GM19467 (cell line): ENCODE results near the gene OR2M7.
"Not testable (repeated sequence)": the region's sequence is repeated elsewhere in the genome, so short reads cannot be mapped to it uniquely, and the experiment has no call there.

Experiments
- ATAC-seq: cut with Tn5 transposase; IDR thresholded peaks from one replicate; pipeline ENCODE4 v1.9.1; 2021; ENCODE audit warnings: mild to moderate bottlenecking, moderate library complexity; ENCODE audit not compliant: unreplicated experiment

The OR2M7 gene, protein sequence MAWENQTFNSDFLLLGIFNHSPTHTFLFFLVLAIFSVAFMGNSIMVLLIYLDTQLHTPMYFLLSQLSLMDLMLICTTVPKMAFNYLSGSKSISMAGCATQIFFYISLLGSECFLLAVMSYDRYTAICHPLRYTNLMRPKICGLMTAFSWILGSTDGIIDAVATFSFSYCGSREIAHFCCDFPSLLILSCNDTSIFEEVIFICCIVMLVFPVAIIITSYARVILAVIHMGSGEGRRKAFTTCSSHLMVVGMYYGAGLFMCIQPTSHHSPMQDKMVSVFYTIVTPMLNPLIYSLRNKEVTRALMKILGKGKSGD

DNA sequence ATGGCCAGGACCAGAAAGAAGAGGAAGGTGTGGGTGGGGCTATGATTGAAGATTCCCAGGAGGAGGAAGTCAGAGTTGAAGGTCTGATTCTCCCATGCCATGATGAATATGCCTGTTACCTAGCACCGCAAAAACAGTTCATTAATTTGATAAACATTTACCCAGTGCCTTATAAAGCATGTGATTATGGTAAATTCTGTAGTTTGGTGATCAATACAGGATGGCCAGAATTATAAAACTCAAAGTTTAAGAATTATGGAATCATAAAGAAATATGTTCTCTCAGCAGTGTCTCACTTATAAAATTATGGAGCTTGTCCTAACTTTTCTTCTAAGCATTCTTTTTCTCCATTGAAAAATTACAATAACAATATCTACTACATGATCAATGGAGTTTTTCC, at the start of gene OR2M7:
OR2M7 (minus strand) TSS at position 101 of the 400 bp plus-strand sequence; CDS start at position 101, 0 bp downstream.
- no peak for ATAC-seq

DNA sequence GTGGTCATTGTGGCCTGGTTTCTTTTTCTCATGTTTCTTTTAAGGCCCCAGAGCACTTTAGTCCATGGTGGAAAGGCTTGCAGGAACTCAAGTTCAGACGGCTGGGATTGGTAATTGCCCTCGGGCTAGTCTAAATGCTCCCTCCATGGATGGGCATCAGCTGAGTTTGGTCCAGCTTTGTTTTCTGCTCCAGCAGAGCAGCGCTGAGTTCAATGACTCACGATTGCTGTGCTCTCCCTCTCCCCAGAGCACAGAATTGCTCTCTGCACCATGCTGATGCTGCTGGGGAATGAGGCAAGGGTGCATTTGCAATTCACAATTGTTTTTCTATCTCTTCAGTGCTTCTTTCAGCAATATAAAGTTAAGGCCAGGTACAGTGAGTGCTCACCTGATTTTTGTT, 49.4 kb upstream of the OR2M7 start:
- ATAC-seq = no peak

DNA sequence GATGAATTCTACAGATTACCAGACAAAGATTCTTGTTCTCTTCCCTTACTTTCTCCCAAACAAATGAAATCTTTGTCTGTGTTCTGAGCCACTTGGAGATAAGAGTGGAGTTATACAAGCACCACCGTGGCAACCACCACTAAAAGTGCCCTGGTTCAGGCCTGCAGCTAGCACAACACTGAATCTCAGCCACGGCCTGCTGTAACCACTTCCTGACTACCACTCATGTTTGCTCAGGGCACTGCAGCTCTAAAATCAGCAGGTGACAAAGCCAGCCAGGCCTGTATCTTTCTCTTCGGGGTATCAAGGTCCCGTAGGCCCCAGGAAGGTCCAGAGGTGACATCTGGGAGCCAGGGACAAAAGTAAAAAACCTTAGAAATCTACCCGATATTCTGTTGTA, 48.0 kb upstream of the OR2M7 start:
- no peak for ATAC-seq

DNA sequence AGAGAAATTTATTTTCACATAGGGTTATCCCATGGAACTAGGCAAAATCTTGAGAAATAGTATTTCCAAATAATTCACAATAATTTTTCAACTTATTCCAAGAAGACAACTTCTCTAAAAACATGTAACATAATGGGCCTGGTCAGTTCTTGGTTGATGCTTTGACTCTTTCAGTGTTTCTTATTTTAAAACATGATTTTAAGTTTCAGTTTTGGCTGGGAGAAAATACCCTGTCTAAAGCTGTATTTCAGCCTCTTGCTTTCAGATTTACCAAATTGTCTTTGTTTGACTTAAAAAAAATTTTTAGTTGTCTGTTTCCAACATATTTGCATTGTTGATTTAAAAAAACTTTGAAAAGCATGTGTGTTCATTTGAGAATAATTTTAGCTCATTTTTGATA, 42.2 kb upstream of the OR2M7 start:
- no peak for ATAC-seq

DNA sequence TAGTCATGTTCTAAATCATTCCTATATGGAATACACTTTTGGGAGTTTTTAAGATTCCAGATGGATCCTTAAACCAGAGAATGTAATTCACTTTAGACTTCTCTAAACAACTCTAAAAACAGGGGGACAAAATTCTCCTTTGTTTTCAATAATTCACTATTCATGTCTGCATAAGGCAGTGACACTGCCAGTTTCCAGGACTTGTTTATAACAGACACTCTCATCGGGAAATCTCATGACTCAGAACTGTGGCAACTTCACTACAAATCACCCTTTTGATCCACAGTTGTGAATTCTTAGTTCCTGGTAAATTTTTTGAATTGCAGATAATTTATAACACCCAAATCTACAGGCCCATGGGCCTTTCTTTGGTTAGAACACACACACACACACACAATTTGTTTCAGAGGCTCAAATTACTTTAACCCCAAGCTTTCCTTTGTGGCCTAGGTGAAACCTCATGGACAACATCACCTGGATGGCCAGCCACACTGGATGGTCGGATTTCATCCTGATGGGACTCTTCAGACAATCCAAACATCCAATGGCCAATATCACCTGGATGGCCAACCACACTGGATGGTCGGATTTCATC, 36.9 kb upstream of the OR2M7 start, which contains the start of gene OR2T4:
OR2T4 (plus strand) TSS at position 545 of the 595 bp plus-strand sequence; CDS start at position 545, 0 bp downstream.
- ATAC-seq = no peak

DNA sequence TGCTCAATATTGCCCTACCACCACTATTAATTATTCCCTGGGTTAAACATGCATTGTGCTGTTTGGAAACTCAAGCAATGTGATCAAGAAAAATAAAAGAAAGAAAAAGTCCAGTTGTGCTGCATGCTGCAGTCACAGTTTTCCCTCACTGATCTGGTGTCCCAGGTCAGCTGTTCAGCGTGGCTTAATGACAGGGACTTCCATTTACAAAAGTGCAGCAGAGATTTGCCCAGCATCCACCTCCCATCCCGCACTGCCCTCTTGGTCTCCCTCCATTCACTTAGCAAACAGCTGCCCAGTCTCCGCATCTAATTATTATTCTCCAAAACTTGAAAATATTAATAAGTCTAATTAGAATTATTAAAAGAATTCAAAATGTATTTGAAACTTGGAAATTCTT, 35.0 kb upstream of the OR2M7 start:
- ATAC-seq = no peak

DNA sequence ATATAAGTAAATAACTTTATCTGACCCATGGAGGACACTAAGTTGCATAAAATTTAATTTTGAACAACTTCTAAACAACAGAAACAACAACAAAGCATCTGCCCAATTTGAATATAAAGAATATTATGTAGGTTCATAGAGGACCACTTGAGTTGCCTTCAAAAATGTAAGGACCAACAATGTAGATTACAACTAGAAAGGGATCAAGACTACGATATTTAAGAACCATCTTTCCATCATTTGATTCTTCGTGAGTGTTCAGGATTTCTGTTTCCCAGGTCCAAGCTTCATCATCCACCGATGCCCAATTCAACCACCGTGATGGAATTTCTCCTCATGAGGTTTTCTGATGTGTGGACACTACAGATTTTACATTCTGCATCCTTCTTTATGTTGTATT, 24.1 kb upstream of the OR2M7 start, which contains the start of gene OR14C36:
OR14C36 (plus strand) TSS at position 301 of the 400 bp plus-strand sequence; CDS start at position 301, 0 bp downstream.
- no peak for ATAC-seq

DNA sequence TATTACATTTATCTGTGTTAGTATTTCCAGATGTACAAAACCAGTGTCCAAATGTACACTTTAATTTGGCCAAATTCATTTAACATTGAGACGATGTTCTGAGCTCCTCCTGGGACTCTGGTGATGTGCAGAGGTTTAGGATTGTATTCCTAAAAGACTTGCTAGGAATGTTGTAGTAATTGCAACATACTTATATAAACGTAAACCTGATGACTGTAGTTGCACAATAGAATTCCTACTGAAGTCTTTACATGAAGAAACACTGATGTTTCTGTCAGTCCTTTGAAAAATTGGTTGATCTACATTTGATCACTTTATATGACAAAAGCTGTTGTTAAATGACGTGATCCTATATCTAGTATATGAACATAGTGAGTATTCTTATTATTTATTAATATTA, 19.1 kb upstream of the OR2M7 start:
- ATAC-seq = no peak

DNA sequence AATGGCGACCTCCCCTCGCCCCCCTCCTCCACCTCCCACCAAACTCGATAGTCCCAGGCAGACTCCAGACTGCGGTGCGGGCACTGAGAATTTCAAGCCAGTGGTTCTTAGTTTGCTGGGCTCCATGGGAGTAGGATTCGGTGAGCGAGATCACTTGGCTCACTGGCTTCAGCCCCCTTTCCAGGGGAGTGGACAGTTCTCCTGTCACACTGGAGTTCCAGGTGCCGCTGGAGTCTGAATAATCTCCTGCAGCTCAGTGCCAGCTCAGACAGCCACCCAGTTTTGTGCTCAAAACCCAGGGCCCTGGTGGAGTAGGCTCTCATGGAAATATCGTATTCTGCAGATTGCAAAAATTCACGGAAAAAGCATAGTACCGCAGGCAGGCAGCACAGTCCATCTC, 7.6 kb downstream of the OR2M7 start:
- no peak for ATAC-seq

DNA sequence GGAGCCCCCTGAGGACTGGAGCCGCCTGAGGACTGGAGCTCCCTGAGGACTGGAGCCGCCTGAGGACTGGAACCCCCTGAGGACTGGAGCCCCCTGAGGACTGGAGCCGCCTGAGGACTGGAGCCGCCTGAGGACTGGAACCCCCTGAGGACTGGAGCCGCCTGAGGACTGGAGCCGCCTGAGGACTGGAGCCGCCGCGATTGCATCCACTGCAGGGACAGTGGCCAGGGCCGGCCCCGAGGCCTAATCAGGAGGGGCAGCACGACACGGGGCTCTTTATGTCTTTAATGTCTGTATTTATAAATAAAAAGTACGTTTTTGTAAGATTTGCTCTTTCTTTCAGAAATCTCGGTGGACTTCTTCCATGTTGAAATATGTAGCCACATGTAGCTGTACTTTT, 17.6 kb downstream of the OR2M7 start:
- not testable (repeated sequence) for ATAC-seq

DNA sequence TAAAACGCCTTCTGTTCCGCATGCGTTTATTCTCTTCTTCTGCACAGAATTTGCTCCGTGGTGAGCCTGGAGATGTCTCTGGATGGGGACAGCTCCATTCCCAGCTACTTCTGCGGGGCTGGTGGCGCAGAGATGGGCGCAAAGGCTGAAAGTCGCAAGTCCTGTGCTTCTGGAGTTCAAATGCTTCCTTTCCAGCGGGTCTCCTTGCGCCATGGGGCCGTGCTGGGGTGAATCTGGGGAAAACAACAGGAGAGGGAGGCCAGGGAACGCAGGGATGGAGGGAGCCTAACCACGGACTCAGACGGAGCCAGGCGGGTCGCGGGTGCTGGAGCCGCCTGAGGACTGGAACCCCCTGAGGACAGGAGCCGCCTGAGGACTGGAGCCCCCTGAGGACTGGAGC, 18.3 kb downstream of the OR2M7 start:
- no peak for ATAC-seq

DNA sequence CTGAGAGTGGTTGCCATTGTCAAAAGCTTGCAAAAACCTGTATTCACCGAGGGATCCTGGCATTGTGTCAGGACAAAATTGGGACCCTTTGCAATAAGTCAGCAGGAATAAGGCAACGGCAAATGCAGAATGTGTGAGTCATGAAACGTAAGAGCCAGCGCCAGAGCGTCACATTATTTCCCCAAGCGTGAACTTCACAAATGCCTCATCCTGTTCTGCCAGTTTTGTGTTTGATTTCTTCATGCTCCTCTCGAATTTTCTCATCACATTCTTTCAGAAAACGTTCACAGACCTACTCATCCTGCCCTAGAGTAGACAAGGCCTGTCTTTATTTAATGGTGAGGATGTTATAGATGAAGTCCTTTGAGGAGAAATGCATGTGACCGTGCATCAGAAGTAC, 18.7 kb downstream of the OR2M7 start:
- not testable (repeated sequence) for ATAC-seq

DNA sequence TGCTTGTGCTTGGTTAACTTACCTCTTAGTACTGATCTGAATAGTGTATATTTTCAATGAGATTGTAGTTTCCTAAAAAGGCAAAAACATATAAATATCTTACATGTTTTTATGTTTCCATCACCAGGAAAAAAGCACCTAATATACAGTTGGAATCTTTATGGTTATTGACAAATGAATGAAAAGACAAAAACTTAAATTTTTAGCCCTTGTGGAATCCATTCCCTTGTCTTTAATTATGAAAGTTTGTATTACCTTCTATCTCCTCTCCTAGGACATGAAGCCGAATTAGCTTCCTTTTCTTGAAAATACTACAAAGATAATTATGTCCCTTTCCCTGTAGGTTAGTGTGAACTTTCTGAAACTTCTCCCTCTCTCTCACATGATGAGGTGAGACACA, 21.0 kb downstream of the OR2M7 start, which contains the start of gene OR2T12:
OR2T12 (minus strand) TSS at position 101 of the 400 bp plus-strand sequence. CDS start 7,846 bp downstream, outside the sequence.
- no peak for ATAC-seq

DNA sequence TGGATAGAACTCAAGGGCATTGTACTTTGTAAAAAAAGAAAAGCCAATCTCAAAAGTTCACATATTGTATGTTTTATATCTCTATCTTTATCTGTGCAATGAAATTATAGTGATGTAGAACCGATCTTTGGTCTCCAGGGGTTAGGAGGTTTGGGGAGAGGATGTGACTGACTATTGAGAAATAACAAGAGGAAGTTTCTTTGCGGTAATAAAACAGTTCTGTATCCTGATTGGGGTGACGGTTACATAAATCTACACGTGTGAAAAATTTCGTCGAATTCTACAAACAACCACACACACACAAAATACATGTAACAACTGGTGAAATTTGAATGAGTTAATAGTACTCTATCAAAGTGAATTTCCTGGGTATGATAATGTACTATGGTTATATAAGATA, 36.0 kb downstream of the OR2M7 start:
- no peak for ATAC-seq

DNA sequence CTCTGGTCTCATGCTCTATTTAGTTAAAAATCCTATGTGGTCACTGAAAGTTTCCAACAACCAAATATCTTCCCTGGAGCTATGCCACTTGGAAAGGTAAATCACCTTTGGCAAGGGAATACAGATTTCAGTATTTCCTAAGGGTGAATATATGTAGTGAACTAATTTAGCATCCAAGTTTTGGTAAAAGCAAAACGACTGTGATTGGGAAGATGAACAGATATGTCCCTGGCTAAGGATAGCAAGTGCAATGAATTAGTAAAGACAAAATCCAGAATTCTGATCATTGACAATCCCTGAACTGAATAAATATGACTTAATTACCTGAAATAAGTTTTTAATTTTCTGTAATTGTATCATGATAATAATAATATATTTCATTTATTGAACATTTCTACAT, 46.5 kb downstream of the OR2M7 start, which contains the start of gene OR2T33:
OR2T33 (minus strand) TSS at position 101 of the 400 bp plus-strand sequence. CDS start 4,162 bp downstream, outside the sequence.
- ATAC-seq = no peak
